ENCODE results near the gene LHX1. TPM values are rescaled to one million over a fixed set of nuclear protein-coding genes. Genes with fewer than 3 reads are reported as not detected.

LHX1 gene
- polyA plus RNA-seq (ENCODE audit: insufficient read depth in 1 of 5, insufficient read length in 5 of 5, low replicate concordance in 1 of 5), result under 1 TPM in 1 of 5 donors, not detected in 4; 0.31 TPM
- long read RNA-seq, donor 1, result 0 reads
- long read RNA-seq, donor 2, result 0 reads
- long read RNA-seq, donor 3, result 0 reads
- long read RNA-seq, donor 4, result 0 reads
- long read RNA-seq, donor 5, result 0 reads
- long read RNA-seq, donor 6, result 0 reads
- long read RNA-seq, donor 7, result 0 reads
- long read RNA-seq, donor 8, result 0 reads

- DNase-seq, result no peak
Observed at GRCh38 chr17:36937001-36937958, at the start of gene LHX1. Gene LHX1 (plus strand): TSS chr17:36937475. CDS start chr17:36938198, 723 bp downstream.

- no peak for DNase-seq
Observed at GRCh38 chr17:36888236-36888951, 48.9 kb upstream of the LHX1 start.

- DNase-seq, result no peak
Observed at GRCh38 chr17:36889770-36890349, 47.4 kb upstream of the LHX1 start.

GRCh38 chr17:36890398-36891168, 46.7 kb upstream of the LHX1 start:
- no peak for DNase-seq

- no peak for DNase-seq
Observed at GRCh38 chr17:36892112-36892838, 45.0 kb upstream of the LHX1 start.

GRCh38 chr17:36894177-36894576, 43.1 kb upstream of the LHX1 start:
- DNase-seq, result no peak

- DNase-seq, result no peak
Observed at GRCh38 chr17:36894925-36895324, 42.4 kb upstream of the LHX1 start.

GRCh38 chr17:36899250-36900159, 37.8 kb upstream of the LHX1 start:
- DNase-seq, result no peak

GRCh38 chr17:36900160-36900512, 37.1 kb upstream of the LHX1 start:
- DNase-seq, result no peak

- no peak for DNase-seq
Observed at GRCh38 chr17:36901506-36901905, 35.8 kb upstream of the LHX1 start.

GRCh38 chr17:36907407-36907806, 29.9 kb upstream of the LHX1 start:
- no peak for DNase-seq

- DNase-seq, result no peak
Observed at GRCh38 chr17:36910513-36910912, 26.8 kb upstream of the LHX1 start.

- no peak for DNase-seq
Observed at GRCh38 chr17:36911001-36911400, 26.3 kb upstream of the LHX1 start.

- no peak for DNase-seq
Observed at GRCh38 chr17:36913132-36913531, 24.1 kb upstream of the LHX1 start.

- DNase-seq, result no peak
Observed at GRCh38 chr17:36918211-36918691, 19.0 kb upstream of the LHX1 start.

- DNase-seq, result no peak
Observed at GRCh38 chr17:36919407-36919968, 17.8 kb upstream of the LHX1 start.

- no peak for DNase-seq
Observed at GRCh38 chr17:36920032-36921005, 17.0 kb upstream of the LHX1 start.
